Osteocyte (in vitro differentiated cells): ENCODE data around the gene PRSS23. TPM values are rescaled to one million over a fixed set of nuclear protein-coding genes. Genes with fewer than 3 reads are reported as not detected.
A peak's percentile ranks its signal among the peaks of the same experiment; 100 is the strongest.
"Not testable (repeated sequence)": the region's sequence is repeated elsewhere in the genome, so short reads cannot be mapped to it uniquely, and the experiment has no call there.

Source experiments
- DNase-seq: peaks from one replicate; pipeline ENCODE4 v3.0.0; 2021; ENCODE audit warnings: mixed read lengths; ENCODE audit not compliant: unreplicated experiment; ENCODE audit errors: extremely low spot score
- H3K27ac Mint-ChIP-seq: one replicate; pipeline ENCODE4 v1.8.0; 2021; ENCODE audit warnings: mild to moderate bottlenecking, mixed read lengths; ENCODE audit not compliant: unreplicated experiment
- H3K27me3 Mint-ChIP-seq: one replicate; pipeline ENCODE4 v1.8.0; 2021; ENCODE audit warnings: mixed read lengths; ENCODE audit not compliant: unreplicated experiment
- H3K36me3 Mint-ChIP-seq: one replicate; pipeline ENCODE4 v1.8.0; 2021; ENCODE audit warnings: mixed read lengths; ENCODE audit not compliant: unreplicated experiment
- H3K4me1 Mint-ChIP-seq: one replicate; pipeline ENCODE4 v1.8.0; 2021; ENCODE audit warnings: mixed read lengths; ENCODE audit not compliant: unreplicated experiment
- H3K4me3 Mint-ChIP-seq: one replicate; pipeline ENCODE4 v1.8.0; 2021; ENCODE audit warnings: mild to moderate bottlenecking, moderate library complexity, mixed read lengths; ENCODE audit not compliant: unreplicated experiment
- H3K9me3 Mint-ChIP-seq: one replicate; pipeline ENCODE4 v1.8.0; 2021; ENCODE audit warnings: mixed read lengths; ENCODE audit not compliant: unreplicated experiment
- total RNA-seq: library from RNA; stranded (reverse); gene quantifications from 2 replicates; pipeline ENCODE4 v1.2.1, GENCODE V29; 2021
- TF ChIP-seq, protein P1 (sequence below): fragments of 200-600 bp; sonication (generic); IDR thresholded peaks from 2 replicates; pipeline ENCODE4 v1.5.0; 2021; ENCODE audit warnings: antibody characterized with exemption, mild to moderate bottlenecking, moderate library complexity

The PRSS23 gene
- total RNA-seq, 1 donor from 2014 or later, result 545 TPM

DNA sequence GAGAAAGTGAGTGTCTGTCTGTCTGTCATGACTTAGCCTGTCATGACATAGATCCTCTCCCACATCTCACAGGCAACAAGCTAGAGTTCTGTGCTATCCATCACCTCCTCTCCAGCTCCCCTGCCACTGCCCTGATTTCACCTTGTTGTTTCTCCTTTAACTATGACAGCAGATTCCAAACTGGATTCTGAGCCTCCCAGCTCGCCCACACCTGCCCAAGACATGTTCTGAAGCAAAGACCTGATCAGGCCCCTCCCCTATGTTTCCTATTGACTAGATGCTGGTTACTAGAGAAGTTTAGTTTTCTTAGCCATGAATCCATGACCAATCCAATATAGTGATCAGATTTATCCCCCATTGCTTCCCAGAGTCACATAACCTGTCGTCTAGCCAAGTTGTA, 15.4 kb downstream of the PRSS23 start:
- TF ChIP-seq, protein P1, sequence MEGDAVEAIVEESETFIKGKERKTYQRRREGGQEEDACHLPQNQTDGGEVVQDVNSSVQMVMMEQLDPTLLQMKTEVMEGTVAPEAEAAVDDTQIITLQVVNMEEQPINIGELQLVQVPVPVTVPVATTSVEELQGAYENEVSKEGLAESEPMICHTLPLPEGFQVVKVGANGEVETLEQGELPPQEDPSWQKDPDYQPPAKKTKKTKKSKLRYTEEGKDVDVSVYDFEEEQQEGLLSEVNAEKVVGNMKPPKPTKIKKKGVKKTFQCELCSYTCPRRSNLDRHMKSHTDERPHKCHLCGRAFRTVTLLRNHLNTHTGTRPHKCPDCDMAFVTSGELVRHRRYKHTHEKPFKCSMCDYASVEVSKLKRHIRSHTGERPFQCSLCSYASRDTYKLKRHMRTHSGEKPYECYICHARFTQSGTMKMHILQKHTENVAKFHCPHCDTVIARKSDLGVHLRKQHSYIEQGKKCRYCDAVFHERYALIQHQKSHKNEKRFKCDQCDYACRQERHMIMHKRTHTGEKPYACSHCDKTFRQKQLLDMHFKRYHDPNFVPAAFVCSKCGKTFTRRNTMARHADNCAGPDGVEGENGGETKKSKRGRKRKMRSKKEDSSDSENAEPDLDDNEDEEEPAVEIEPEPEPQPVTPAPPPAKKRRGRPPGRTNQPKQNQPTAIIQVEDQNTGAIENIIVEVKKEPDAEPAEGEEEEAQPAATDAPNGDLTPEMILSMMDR, result no peak
- Mint-ChIP-seq H3K4me3 (no peak overlapping the region), H3K27ac (peak overlapping the region; percentile 88), H3K27me3 (no peaks in the 10 kb centered on the region), H3K9me3 (no peaks in the 10 kb centered on the region), H3K4me1 (peaks cover 83% of the 10 kb centered on the region), H3K36me3 (peaks cover 8% of the 10 kb centered on the region)
- no peak for DNase-seq

DNA sequence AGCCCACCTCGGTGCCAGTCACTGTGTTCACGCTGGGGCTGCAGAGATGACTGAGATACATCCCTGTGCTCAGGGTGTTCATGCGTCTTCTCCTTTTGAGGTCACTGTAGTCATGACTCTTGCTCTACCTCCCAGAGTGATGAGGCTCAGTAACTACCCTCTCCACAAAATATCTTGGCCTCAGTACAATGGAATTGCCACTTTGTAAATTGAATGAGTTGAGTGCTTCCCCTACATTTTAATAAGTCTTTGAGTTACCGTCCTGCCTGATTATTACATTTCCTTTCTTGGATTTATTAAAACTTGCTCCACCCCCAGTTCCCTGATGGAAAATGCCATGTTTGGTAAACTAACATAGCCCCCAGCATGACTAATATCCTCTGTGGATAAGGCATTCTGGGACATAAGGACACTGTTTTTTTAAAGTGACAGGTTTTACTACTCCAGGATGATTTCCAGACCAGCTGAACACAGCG, 15.9 kb downstream of the PRSS23 start:
- Mint-ChIP-seq H3K36me3 (peaks cover 5% of the 10 kb centered on the region), H3K27me3 (no peaks in the 10 kb centered on the region), H3K9me3 (no peaks in the 10 kb centered on the region), H3K4me1 (peaks cover 78% of the 10 kb centered on the region), H3K27ac (peak overlapping the region; percentile 88), H3K4me3 (no peak overlapping the region)
- no peak for DNase-seq
- TF ChIP-seq, protein P1, result no peak

DNA sequence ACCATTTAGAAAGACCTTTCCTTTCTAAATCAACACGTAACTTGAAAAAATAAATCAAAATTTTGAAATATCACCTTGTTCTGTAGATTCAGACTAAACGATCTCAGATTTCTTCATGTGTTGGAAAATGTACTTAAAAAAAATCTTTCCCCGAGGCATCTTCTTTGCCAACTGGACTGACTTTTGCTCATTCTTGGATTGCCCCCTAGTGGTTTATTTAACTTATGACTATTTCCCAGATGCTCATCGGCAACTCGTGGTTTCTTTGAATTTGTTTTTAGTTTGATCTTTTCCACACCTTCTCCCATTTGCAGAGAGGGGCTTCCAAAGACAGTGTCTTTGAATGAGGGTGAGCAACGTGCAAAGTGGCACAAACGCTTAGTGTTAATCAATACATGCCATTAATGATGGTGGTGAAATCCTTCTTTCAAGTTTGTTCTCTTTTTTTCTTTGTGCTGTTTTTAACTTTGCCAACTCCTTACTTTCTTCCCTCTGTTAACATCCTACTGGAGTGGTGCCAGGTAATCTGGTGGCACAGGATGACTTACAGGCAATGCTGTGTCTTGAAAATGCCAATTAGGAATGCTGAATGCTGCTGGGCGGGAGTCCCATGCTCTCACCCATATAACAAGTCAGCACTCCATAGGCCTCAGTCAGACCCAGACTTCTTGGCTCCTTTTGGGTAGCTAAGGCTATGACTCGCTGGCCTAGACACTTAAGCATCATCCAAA, 18.3 kb downstream of the PRSS23 start:
- no peaks in the 10 kb centered on the region for H3K9me3 Mint-ChIP-seq
- H3K4me3 Mint-ChIP-seq, result no peak overlapping the region
- TF ChIP-seq, protein P1, result peak; percentile 79
- peaks cover 62% of the 10 kb centered on the region for H3K4me1 Mint-ChIP-seq
- no peaks in the 10 kb centered on the region for H3K27me3 Mint-ChIP-seq
- no peak for DNase-seq
- H3K36me3 Mint-ChIP-seq, result peaks cover 8% of the 10 kb centered on the region
- peak overlapping the region; percentile 88 for H3K27ac Mint-ChIP-seq

DNA sequence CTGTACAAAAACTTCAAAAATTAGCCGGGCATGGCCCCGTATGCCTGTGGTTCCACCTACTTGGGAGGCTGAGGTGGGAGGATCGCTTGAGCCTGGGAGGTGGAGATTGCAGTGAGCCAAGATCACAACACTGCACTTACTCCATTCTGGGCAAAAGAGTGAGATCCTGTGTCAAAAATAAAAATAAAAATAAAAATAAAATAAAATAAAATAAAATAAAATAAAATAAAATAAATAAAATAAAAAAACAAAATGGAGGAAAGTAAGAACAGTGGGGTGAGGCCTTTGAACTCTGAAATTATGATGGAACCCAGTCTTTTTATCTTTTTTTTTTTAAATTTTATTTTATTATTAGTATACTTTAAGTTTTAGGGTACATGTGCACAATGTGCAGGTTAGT, 23.8 kb downstream of the PRSS23 start:
- Mint-ChIP-seq H3K36me3 (peaks cover 30% of the 10 kb centered on the region), H3K9me3 (peaks cover 11% of the 10 kb centered on the region)
- DNase-seq, H3K4me1 Mint-ChIP-seq, H3K27ac Mint-ChIP-seq, H3K27me3 Mint-ChIP-seq, H3K4me3 Mint-ChIP-seq: not testable (repeated sequence)

DNA sequence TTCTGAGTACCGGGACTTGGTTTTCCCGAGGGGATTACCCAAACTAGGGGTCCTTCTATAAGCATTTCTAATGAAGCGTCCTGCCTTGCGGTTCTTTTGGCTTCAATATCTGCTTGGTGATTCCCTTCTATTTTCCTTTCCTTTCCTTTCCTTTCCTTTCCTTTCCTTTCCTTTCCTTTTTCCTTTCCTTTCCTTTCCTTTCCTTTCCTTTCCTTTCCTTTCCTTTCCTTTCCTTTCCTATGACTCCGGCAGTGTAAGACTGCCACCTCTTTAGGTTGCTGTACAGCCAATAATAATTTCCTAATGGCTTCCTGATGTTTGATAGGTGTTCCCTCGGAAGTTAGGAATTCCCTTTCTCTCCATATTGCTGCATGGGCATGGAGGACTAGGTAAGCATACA, 34.0 kb downstream of the PRSS23 start:
- H3K4me3 Mint-ChIP-seq, H3K9me3 Mint-ChIP-seq, H3K27ac Mint-ChIP-seq, H3K4me1 Mint-ChIP-seq, DNase-seq, H3K27me3 Mint-ChIP-seq: not testable (repeated sequence)
- H3K36me3 Mint-ChIP-seq, result peaks cover 37% of the 10 kb centered on the region

DNA sequence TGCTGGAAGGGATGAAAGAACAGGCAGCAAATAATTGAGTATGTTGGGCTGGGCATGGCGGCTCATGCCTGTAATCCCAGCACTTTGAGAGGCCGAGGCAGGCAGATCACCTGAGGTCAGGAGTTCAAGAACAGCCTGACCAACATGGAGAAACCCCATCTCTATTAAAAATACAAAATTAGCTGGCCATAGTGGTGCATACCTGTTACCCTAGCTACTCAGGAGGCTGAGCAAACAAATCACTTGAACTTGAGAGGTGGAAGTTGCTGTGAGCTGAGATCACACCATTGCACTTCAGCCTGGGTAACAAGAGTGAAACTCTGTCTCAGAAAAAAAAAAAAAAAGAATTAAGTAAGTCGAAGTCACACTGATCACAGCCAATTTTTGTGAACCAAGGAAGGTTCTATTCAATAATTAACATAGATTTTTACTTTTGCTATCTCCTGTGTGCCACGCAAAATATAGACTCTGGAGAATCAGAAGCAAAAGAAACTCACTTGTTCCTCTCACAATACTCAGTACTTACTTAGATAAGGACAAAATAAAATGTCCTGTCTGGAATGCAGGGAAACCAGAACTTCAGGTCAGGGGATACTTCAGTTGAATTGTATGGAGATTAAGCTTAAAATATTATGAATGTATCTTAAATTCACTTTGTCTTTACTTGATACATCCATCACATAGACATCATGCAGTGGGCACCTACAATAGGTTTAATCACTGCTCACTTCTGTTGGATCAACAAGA, 44.6 kb downstream of the PRSS23 start:
- DNase-seq, H3K4me1 Mint-ChIP-seq, H3K27ac Mint-ChIP-seq, H3K4me3 Mint-ChIP-seq, H3K27me3 Mint-ChIP-seq: not testable (repeated sequence)
- peaks cover 18% of the 10 kb centered on the region for H3K36me3 Mint-ChIP-seq
- H3K9me3 Mint-ChIP-seq, result peaks cover 14% of the 10 kb centered on the region
